Gastrocnemius medialis (tissue), 4 donors: ENCODE measurements around the gene CEACAM20. TPM values are rescaled to one million over a fixed set of nuclear protein-coding genes. Genes with fewer than 3 reads are reported as not detected.

Experiments used
- ATAC-seq, 2 donors: fragments of 150-250 bp; one replicate each; pipeline ENCODE4 v1.9.1; 2016
- DNase-seq, 2 donors: peaks; one replicate each; pipeline ENCODE4 v3.0.0-alpha.2; 2019
- H3K27ac ChIP-seq, 4 donors: fragments of 200-600 bp; sonication (generic); 1 replicate in 1 of 4; 2 replicates in 3 of 4; pipeline ENCODE4 v1.5.1; 2016 to 2018; ENCODE audit warnings: mild to moderate bottlenecking in 2 of 4, moderate library complexity in 1 of 4
- H3K27me3 ChIP-seq, 3 donors: fragments of 200-600 bp; sonication (generic) in 2 of 3; 1 replicate in 1 of 3; 2 replicates in 2 of 3; pipeline versions ENCODE4 v1.5.1 to v1.6.0; 2016 to 2019; ENCODE audit warnings: mild to moderate bottlenecking in 1 of 3, moderate library complexity in 1 of 3
- H3K36me3 ChIP-seq, 2 donors: fragments of 200-600 bp; sonication (generic) in 1 of 2; one replicate each; pipeline ENCODE4 v1.5.1; 2017 to 2018
- H3K4me1 ChIP-seq, 2 donors: fragments of 200-600 bp; sonication (generic) in 1 of 2; one replicate each; pipeline ENCODE4 v1.5.1; 2016 to 2017; ENCODE audit warnings: mild to moderate bottlenecking in 2 of 2
- H3K4me3 ChIP-seq, 4 donors: fragments of 200-600 bp; sonication (generic) in 3 of 4; 1 replicate in 1 of 4; 2 replicates in 3 of 4; pipeline ENCODE4 v1.5.1; 2016 to 2019; ENCODE audit warnings: mild to moderate bottlenecking in 2 of 4
- H3K9me3 ChIP-seq, 3 donors: fragments of 200-600 bp; sonication (generic) in 2 of 3; 1 replicate in 1 of 3; 2 replicates in 2 of 3; pipeline ENCODE4 v1.5.1; 2016 to 2019
- POLR2A ChIP-seq, 2 donors: fragments of 450-650 bp; IDR thresholded peaks; one replicate each; pipeline ENCODE4 v1.6.1; 2017; ENCODE audit warnings: antibody characterized with exemption in 2 of 2, mild to moderate bottlenecking in 2 of 2, moderate library complexity in 2 of 2
- in situ Hi-C, 4 donors: fragments of 200-750 bp; cut with MboI; loops; one replicate each; pipeline versions ENCODE4 v1.15.0 to v1.8.0; 2017; ENCODE audit warnings: low sequenced_read_pairs in 4 of 4
- intact Hi-C: fragments of 100-400 bp; cut with DNase I; formaldehyde crosslinking; loops from one replicate; pipeline ENCODE4 v1.15.1; 2023; ENCODE audit warnings: low total_unique reads
- total RNA-seq, 4 donors: library from RNA; depleted of rRNA; stranded (reverse); fragments of >200 nt; gene quantifications; one replicate each; pipeline versions ENCODE4 v1.1.0 to v1.2.3, GENCODE V29; 2016
- TF ChIP-seq, protein P1 (sequence below), 5 experiments: fragments of 450-650 bp in 3 of 5; fragments of 200-600 bp in 2 of 5; sonication (generic) in 2 of 5; IDR thresholded peaks in 4 of 5; conservative IDR thresholded peaks in 1 of 5; 1 replicate in 4 of 5; 2 replicates in 1 of 5; pipeline ENCODE4 v1.5.1; 2016 to 2019; ENCODE audit warnings: antibody characterized with exemption in 5 of 5, mild to moderate bottlenecking in 3 of 5, moderate library complexity in 3 of 5

Gene CEACAM20
- total RNA-seq, 4 donors from 2014 or later = not detected

DNA sequence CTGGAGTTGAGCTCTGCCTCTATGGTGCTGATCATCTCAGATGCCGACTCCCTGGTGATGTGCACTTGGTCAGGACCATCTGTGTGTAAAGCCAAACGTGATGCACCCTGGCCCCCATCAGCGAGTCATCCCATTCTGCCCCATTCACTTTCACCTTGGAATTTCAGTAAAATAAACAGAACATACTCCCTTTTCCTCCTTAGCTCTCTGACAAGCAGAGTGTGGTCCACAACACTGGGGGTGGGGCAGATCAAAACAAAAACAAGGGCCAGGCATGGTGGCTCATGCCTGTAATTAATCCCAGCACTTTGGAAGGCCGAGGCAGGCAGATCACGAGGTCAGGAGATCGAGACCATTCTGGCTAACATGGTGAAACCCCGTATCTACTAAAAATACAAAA, 12.3 kb downstream of the CEACAM20 start:
- no peaks in the 10 kb centered on the region for H3K4me1 ChIP-seq
- H3K36me3 ChIP-seq = no peaks in the 10 kb centered on the region
- no peak overlapping the region for H3K4me3 ChIP-seq
- H3K27ac ChIP-seq = no peak overlapping the region
- no peak for TF ChIP-seq POLR2A (IDR thresholded peaks at IDR 0.05)
- ATAC-seq = no peak
- in situ Hi-C loops = no loop called here
- intact Hi-C loops = no loop called here
- DNase-seq = no peak
- H3K9me3 ChIP-seq = no peaks in the 10 kb centered on the region
- H3K27me3 ChIP-seq = no peaks in the 10 kb centered on the region

DNA sequence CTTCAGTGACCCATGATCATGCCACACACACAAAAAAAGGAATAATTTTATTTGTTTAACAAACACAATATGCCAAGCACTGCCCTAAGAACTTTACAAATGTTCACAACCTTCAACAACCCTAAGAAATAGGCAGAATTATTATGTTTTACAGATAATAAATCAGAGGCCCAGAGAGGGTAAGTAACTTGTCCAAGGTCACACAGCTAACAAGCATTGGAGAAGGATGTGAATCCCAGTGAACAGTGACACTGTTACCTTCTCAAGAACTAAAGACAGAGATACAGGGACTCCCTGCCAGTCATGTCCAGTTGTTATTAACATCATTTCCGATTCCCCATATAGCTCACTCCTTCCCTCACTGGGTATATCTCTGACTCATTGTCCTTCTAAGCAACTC, 13.6 kb downstream of the CEACAM20 start:
- intact Hi-C loops (no loop called here), in situ Hi-C loops (no loop called here)
- H3K4me3 ChIP-seq = no peak overlapping the region
- DNase-seq (no peak), ATAC-seq (no peak)
- H3K36me3 ChIP-seq = no peaks in the 10 kb centered on the region
- H3K9me3 ChIP-seq = no peaks in the 10 kb centered on the region
- H3K27me3 ChIP-seq = no peaks in the 10 kb centered on the region
- H3K4me1 ChIP-seq = no peaks in the 10 kb centered on the region
- TF ChIP-seq, protein P1, sequence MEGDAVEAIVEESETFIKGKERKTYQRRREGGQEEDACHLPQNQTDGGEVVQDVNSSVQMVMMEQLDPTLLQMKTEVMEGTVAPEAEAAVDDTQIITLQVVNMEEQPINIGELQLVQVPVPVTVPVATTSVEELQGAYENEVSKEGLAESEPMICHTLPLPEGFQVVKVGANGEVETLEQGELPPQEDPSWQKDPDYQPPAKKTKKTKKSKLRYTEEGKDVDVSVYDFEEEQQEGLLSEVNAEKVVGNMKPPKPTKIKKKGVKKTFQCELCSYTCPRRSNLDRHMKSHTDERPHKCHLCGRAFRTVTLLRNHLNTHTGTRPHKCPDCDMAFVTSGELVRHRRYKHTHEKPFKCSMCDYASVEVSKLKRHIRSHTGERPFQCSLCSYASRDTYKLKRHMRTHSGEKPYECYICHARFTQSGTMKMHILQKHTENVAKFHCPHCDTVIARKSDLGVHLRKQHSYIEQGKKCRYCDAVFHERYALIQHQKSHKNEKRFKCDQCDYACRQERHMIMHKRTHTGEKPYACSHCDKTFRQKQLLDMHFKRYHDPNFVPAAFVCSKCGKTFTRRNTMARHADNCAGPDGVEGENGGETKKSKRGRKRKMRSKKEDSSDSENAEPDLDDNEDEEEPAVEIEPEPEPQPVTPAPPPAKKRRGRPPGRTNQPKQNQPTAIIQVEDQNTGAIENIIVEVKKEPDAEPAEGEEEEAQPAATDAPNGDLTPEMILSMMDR (IDR thresholded peaks at IDR 0.05 in 4 of 5, conservative IDR thresholded peaks at IDR 0.05 in 1 of 5) = no peak
- TF ChIP-seq POLR2A (IDR thresholded peaks at IDR 0.05) = no peak
- no peak overlapping the region for H3K27ac ChIP-seq

DNA sequence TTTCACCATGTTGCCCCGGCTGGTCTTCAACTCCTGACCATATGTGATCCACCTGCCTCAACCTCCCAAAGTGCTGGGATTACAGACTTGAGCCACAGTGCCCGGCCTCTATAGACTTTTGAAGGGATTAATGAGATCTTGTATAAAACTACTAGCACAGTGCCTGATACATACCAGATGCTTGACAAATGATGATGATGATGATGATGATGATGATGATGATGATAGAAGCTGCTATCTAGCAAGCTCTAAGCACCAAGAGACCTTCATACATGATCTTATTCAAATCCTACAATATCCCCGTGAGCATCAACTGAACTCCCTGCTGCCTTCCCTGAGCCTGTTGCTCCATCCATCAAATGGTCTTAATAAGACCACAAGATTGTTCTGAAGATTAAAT, 14.4 kb downstream of the CEACAM20 start:
- Histone ChIP-seq H3K27me3 (no peaks in the 10 kb centered on the region), H3K4me1 (no peaks in the 10 kb centered on the region), H3K27ac (no peak overlapping the region), H3K9me3 (no peaks in the 10 kb centered on the region), H3K36me3 (no peaks in the 10 kb centered on the region), H3K4me3 (no peak overlapping the region)
- in situ Hi-C loops (no loop called here), intact Hi-C loops (no loop called here)
- ATAC-seq = no peak
- TF ChIP-seq, protein P1 (IDR thresholded peaks at IDR 0.05 in 4 of 5, conservative IDR thresholded peaks at IDR 0.05 in 1 of 5) = no peak
- no peak for TF ChIP-seq POLR2A (IDR thresholded peaks at IDR 0.05)
- DNase-seq = no peak

DNA sequence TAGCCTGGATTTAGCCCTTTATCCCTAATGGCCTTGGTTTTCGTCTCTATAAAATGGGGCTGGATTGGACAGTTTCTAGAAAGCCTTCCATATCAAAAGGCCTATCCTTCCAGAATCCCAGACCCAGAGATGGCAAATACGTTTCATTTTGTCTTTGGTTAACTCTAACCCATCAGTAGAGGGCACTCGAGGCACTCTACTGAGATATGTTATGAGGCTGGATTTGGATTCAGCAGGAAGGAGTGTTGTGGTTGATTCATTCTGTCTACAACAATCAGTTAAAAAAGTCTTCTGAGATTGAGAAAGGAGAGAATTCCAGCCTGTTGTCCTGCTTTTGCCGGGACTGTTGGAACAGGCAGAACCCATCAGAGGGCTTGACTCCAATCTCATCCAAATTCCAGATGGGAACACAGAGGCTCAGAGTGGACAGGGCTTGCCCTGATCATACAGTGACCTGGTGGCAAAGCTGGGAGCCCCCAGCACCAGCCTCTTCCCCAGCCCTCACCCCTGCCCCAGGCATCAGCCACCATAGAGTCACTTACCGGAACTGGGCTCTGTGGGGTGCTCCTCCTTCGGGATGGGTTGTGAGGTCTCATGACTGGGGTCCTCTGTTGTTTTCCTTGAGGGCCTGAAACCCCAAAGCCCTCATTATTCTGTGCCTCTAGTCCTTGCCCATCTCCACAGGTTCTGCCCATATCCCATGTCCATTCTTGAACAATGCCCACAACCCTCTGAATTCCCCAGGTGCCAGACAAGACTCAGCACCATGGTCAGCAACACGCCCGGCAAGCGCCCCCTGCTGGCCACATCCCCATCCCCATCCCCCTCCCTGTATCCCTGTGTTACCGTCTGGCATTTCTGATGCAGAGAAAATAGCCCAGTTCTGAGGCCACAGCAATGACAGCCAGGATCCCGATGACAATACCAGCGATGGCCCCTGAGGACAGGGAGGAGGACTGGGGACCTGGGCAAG, 16.9 kb downstream of the CEACAM20 start:
- Histone ChIP-seq H3K36me3 (no peaks in the 10 kb centered on the region), H3K4me3 (no peak overlapping the region), H3K27ac (no peak overlapping the region), H3K4me1 (no peaks in the 10 kb centered on the region), H3K9me3 (no peaks in the 10 kb centered on the region), H3K27me3 (peaks cover 0 to 5% (median 0%) of the 10 kb centered on the region in 3 donors)
- in situ Hi-C loops (no loop called here), intact Hi-C loops (no loop called here)
- TF ChIP-seq, protein P1 (IDR thresholded peaks at IDR 0.05 in 4 of 5, conservative IDR thresholded peaks at IDR 0.05 in 1 of 5) = peak in 1 of 5 experiments; percentile 8
- TF ChIP-seq POLR2A (IDR thresholded peaks at IDR 0.05) = no peak
- ATAC-seq (no peak), DNase-seq (no peak)

DNA sequence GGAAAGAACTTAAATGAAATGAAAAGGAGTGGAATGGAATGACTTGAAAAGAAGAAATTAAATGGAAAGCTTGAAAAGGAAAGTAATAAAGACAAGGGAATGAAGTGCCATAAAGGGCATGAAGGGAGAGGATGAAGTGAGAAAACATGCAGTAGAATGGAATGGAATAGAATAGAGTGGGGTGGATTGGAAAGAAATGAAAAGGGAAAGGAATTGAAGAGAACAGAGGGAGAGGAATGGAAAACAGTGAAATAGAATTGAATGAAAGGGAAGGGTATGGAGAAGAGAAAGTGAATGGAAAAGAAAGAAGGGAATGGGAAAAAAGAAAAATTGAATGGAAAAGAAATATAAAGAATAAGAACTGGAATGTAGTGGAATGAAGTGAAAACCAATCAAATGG, 20.0 kb downstream of the CEACAM20 start:
- in situ Hi-C loops = loop anchor here in 1 of 4 donors (10.0 kb wide), 1 partner anchor 205 kb away; the partner anchor contains the start of gene ZNF235
- Histone ChIP-seq H3K27me3 (peaks cover 0 to 5% (median 0%) of the 10 kb centered on the region in 3 donors), H3K27ac (no peak overlapping the region), H3K4me1 (no peaks in the 10 kb centered on the region), H3K9me3 (no peaks in the 10 kb centered on the region), H3K36me3 (no peaks in the 10 kb centered on the region), H3K4me3 (no peak overlapping the region)
- intact Hi-C loops = no loop called here
- no peak for ATAC-seq
- TF ChIP-seq, protein P1 (IDR thresholded peaks at IDR 0.05 in 4 of 5, conservative IDR thresholded peaks at IDR 0.05 in 1 of 5) = no peak
- DNase-seq = no peak
